Measurements from ENCODE around the gene KSR2.

KSR2 gene

DNA sequence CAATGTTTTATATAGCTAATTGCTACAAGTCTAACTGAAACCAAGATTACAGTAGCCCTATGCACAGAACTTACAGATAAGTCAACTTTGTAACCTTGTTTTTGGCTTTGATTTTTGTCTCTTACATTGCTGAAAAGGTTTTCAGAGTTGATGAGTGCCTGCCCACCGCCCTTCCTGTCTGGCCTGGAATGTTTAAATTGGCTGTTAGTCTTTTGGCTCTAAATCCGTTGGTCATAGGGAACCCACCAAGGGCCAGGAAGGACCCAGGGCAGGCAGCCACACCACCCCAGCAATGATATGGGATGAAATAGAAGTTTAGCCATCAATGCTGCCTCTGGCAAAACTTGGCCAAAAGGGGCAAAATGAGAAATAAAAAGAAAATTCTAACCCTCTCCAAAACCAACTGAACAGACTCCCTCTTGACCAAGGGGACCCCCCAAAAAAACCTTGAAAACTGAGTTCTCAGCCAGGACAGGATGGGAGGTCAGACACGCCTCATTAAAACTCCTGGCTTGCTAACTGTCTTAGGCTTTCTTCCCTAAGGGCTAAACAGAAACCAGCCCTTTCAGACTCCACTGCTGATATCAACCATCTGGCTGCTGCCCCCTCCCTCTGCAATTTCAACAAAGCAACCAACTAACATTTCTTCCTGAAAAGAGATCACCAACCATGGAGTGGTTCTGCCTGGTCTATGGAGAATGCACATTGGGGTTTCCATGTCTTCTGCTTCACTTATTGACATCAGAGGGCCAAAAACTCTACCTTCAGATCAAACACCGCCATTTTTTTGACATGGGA, 365.3 kb downstream of the KSR2 start:
- DNase-seq, result no peak

DNA sequence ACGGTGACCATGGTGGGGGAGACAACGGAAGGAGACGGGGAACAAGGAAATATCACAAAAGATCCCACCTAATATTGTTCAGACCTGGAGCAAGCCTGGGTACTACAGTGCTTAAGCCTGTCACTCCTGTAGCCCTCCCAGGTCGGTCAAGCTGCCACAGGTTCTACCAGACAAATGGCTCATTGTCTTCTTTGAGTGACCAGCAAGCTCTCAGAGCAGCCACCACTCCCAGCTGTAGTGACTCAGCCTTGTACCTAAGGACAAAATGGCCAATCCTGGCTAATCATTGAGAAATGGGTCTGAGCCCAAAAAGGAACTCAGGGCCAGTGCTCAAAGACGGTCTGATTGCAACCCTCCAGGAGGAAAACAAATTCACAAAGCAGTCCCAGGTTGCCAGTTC, 368.9 kb downstream of the KSR2 start:
- DNase-seq, result no peak

DNA sequence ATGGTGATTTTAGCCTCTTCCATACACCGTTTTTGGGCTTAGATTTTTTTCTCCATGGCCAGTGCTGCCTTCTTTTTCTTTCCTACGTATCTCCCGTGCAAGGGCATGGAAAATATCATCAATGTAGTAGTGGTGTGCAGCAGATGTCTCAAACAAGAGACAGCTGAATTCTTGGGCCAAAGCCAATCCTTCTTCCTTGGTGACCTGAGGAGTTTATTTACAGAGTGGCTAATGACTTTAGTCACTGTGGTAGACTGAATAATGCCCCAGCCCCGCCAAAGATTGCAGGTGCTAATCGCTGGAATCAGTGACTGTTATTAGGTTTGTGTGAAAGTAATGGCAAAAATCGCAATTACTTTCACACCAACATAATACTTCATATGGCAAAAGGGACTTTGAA, 371.8 kb downstream of the KSR2 start:
- DNase-seq, result no peak

DNA sequence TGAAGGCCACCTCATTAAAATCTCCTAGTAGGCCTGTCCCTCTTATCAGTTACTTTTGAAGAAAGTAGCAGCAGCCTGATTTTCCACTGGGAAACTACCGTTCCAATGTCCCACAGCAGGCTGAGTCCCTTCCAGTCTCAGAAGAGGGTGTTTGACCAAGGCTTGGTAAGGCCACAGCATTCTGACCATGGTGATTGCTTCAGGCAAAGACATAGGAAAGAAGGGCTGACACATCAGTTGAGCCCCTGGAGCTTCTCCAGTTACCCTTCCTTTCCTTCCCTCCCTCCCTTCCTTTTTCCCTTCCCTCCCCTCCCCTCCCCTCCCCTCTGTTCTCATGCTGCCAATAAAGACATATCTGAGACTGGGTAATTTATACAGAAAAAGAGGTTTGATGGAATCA, 373.0 kb downstream of the KSR2 start:
- no peak for DNase-seq

DNA sequence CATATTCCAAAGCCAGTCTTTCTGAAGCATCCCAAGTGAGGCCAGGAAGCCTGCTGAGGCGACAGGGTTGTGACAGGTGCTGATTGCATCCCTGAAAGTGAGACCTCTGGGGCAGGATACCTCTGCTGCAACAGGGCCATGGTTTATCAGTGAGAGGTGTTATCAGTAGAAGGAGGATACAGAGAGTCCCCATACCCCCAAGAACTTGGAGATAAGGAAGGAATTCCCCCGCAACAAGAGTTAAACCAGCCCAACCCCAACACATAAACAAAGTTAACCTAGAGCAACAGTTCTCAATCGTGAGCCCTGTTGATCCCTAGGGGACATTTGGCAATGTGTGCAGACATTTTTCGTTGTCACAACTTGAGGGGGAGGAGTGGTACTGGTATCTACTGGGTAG, 374.3 kb downstream of the KSR2 start:
- no peak for DNase-seq

DNA sequence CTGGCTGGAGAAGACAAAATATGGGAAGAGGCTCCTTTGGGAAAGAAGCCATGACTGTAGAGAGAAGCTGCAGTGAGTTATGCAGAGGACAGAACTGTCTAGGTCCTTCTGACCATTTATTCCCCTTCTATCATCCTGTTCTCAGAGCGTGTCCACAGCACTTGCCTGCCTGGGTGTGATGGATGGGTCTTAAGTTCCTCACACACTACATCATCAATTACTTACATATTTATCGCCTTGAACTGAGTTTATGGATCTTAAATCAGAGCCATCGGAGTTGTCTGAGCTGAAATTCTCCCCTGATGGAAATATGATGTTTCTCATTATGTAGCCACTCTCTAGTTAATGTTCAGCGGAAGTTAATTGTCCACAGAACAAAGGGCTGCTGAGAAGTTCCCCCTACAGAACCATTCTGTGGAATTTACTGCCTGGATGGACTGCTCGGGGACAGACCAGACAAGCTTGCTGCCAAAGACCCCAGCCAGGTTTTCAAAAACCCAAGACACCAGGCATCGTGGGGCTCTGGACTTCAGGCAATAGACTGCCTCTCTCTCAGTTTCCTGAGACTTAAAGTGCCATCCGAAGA, 374.9 kb downstream of the KSR2 start:
- DNase-seq, result no peak

DNA sequence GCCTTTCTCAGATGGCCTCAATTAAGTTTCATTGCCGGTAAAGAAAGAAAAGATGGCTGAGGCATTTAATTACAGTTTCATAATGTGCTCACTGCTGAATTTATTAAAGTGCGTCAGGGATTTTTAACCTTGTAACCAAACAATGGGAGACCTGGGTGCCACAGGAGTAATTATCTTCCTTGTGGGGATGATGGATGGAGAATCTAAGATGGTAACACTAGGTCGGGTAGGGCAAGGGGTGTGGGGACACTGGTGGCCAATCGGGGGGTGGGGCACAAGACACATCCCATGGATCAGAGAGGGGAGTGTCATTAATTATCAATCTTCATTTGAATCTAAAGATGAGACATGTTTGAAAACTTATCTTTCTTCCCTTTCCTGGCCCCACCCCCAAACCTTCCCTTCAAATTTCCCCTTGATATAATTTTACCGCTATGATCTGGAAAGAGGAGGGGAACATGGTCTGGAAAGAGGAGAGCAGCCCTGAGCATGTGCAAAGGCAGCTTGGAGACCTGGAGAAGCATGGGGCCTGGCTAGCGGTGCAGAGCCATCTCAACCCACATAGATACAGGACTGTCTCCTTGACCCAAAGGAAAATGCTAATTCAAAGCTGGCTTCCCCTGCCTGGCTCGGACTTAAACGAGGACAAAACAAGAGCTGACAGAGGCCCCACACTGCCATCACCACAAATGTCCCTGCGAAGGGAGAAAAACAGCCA, 376.0 kb downstream of the KSR2 start:
- no peak for DNase-seq

DNA sequence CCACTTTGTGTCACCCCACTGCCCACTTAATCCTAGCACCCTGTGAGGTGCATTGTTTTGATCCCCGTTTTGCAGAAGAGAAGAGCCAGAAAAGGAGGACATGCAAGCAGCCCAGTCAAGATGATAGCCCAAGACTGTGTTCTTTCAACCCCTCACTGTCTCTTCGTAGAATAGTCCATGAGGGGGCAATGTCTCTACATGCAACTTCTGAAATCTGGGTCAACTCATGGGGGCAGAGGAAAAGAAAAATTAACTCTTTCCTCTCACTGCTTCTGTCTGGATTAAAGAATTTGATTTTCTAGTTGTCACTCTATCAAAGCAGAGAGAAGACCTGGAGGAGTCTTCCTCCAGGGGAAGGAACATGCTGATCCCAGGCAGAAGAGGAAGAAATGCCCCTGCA, 377.8 kb downstream of the KSR2 start:
- DNase-seq, result no peak

DNA sequence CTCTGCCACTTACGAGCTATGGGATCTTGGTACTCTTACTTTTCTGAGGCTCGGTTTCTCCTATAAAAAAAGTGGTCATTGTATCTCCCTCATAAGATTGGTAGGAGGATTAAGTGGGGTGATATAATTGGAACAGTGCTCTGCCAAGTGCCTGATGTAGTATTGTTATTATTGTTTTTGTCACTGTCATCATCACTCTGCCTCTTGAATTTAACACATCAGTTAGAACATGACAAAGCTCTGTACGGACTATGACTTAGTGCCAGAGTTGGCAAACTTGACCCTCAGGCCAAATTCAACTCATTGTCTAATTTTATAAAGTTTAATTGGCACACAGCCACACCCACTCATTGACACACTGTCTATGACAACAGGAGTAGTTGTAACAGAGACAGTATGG, 378.4 kb downstream of the KSR2 start:
- no peak for DNase-seq

DNA sequence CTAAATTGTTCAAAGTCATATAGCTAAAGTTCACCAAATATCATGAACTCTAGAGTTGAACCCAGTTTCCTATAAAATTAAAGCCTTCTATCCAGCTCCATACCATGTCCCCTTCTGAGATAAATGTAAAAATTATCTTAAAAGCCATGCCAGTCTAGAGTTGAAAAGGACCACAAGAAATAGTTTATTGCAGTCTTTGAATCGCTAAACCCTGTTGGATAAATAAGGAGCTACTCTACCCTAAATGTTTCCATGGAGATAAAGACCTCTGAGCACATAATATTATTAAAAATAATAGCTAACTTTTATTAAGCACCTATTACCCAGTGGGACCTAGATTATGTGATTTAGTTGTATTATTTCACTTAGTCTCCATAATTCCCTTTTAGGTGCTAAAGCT, 379.8 kb downstream of the KSR2 start:
- no peak for DNase-seq

DNA sequence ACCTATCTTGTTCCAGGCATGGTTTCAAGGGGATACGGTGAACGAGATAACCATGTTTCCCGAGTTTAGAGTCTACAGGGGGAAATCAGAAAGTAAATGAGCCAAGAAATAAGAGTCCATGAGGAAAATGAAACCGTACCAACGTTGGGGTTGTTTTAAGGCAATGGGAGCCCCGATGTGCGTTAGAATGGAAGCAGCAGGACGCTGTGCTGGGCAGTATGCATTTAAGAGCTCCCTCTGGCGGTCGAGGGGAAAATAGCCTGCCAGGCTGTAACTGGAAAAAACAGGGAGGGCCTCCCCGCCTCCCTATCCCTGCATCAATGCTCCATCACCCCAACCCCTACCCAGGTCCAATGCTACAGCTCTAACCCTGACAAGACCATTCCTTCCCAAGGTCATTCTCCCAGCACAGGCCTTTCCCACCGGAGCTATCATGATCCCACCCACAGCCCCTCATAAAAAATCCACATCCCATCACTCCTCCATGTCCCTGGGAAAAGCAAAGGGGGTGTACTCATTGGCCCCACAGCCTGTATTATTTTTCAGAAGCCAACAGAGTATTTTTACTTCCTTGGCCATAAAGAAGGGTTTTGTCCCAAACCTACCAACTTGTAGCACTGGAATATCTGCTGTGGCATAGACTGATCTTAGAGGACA, 381.0 kb downstream of the KSR2 start:
- peak; percentile 34 for DNase-seq

DNA sequence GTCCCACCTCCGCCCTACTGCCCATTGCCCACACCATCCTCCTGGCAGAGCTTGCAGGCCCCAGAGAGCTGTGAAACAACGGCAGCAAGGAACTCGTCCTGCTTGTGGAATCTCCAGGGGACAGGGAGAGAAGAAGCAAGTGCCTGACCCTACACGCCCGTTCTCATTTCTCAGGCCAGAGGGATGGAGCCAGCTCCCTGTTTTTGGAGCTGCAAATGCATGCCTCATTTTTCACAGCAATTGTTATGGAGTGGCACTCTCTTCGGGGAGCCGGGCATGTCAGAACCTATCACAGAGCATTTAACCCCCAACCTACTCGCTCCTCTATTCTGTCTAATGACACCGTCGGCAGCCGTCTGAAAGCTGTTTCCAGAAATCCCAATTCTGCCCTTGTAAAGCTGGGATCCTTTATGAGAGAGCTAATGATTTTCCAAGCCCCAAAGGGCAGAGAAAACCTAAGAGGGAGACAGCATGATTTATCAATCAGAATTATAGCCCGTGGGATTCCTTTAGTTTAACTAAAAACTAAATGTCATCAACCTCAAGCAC, 385.0 kb downstream of the KSR2 start:
- no peak for DNase-seq

DNA sequence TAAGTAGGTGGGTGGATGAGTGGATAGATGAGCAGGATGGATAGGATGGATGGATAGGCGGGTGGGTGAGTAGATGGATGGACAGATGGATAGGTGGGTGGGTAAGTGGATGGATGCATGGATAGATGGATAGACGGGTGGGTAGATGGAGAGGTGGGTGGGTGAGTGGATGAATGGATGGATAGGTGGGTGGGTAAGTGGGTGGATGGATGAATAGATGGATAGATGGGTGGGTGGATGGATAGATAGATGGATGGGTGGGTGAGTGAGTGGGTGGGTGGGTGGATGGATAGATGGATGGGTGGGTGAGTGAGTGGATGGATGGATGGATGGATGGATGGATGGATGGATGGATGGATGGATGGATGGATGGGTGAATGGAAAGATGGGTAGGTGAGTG, 385.7 kb downstream of the KSR2 start:
- DNase-seq, result no peak

DNA sequence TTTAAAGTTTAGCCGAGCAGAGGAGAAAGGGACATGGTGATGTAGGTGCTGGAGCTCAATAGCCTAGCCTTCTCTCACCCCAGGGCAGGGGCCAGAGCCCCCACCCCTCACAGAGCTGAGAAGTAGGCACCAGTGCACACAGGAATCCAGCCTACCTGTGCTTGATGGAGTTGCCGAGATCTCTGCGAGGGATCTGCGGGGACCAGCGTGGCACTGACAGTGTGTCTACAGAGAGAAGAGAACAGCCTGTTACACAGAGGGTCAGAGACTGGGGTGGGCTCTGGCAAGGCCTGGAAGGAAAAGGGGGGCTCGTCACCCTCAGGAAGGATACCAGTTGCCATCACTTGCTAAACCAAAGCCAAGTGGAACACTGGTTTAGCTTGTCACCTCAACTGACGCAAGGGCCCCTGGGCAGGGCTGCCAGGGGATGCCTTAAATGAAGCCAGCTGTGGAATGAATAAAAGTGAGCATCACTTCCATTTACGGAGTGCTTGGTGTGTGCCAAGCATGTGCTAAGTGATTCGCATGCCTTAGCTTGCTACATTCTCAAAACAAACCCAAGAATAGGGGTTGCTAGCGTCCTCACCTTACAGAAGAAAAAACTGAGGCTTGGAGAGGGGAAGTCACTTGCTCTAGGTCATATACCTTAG, 386.5 kb downstream of the KSR2 start:
- DNase-seq, result peak; percentile 39

DNA sequence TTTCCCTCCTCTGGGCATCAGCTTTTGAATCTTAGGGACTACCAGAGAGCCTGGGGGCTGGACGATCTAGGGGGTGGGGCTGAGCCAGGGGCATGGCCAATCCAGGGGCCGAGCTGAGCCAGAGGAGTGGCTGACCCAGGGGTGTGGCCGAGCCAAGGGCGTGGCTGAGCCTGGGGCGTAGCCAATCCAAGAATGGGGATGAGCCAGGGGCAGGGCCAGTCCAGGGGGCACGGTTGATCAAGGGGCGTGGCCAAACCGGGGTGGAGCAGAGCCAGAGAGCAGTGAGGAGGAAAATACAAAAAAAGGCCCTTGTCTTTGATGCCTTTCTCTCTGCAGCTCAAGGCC, 388.1 kb downstream of the KSR2 start:
- DNase-seq, result peak; percentile 63

DNA sequence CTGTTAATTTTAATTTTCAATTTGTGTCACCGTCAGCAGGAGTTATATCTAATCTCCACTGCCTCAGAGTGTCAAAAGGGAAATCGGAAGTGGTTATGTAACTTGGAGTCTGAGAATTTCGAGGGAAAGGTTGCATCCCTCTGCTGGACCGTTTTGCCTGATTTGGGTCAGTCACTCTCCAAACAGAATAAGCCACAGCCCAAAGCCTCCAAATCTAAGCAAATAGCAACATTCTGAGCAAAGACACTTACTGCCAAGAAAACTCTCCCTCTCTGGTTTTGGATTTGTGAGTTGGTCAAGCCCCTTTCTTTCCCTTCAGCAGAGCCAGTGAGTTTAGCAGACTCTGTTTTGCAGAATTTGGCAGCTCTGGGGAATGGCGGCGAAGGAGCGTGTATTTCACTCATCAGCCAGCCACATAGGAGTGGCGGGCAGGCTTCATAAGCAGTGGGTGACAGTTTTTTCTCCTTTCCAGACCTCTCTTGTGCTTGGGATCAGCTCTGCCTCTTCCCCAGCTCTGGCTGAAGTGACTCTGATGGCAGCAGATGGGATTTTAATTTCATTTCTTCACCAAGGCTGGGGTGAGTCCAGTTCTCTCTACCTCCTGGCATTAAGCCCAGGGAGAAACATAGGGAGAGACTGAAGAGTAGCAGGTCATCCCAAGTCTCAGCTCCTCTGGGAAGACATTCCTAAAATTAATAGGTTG, 388.6 kb downstream of the KSR2 start:
- DNase-seq, result peak; percentile 37

DNA sequence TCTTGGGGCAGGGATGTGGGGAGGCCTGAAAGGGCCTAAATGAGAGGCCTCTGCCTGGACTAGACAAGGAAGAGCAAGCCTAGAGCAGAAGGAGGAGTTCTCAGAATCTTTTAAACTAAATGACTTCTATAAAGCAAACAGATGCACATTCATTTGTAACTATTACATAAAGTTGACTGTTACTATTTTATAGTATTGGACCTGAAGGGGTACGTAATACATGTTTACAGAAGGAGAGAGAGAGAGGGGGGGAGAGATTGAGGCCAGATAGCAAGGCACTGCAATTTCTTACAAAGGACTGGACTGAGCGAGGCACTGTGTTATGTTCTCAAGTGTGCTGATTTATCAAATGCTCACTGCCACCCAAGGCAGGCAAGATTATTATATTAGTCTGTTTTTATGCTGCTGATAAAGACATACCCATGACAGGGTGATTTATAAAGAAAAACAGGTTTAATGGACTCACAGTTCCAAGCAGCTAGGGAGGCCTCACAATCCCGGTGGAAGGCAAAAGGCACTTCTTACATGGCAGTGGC, 391.6 kb downstream of the KSR2 start:
- no peak for DNase-seq

DNA sequence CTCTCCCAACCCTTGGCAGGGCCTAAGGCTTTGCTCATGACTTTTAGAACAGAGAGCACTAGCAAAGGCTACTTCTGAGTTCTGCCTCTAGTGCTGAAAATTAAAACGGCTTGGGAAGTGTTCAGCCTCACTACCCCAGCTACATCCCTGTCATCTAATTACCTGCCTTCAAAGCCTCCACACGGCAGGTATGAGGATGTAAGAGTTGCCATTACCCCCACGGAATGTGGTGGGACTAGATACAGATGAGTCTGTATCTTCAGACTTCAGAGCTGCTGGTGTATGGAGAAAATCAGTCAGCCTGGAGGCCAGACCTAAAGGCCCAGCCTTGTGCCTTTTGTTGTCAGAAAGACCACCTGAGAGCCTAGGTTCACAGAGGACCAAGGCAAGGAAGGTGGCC, 392.7 kb downstream of the KSR2 start:
- DNase-seq, result no peak

DNA sequence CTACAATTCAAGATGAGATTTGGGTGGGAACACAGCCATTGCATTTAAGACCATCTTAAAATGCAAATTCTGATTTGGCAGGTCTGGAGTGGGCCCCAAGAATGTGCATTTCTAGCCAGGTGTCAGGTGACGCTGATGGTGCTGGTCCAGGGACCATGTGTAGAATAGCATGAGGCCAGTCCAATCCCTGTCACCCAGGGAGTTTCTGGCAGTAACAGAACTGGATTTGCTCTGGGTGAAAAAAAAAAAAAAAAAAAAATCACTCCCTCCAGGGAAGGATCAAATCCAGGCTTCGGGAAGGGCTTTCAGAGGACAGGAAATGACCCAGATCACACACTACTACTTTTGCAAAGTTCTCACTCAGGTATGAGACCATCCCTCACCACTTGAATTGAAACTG, 394.1 kb downstream of the KSR2 start:
- DNase-seq, result no peak

DNA sequence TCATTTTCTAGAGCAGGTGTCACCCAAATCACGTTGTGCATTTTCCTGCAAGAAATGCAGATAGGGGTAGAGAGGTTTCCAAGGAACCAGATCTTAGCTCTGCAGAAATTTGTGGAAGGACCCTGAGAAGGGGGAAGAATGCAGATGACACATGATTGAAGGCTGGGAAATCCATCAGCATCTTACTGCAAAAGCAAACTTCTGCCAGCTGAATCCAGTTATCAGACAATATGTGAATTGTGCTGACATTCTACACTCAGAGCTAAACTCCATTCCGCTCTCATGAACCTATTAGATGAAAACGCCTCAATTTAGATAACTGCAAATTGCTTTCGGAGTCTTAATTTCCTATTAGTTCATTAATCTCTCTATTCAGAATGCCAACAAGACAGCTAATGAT, 396.0 kb downstream of the KSR2 start:
- no peak for DNase-seq

DNA sequence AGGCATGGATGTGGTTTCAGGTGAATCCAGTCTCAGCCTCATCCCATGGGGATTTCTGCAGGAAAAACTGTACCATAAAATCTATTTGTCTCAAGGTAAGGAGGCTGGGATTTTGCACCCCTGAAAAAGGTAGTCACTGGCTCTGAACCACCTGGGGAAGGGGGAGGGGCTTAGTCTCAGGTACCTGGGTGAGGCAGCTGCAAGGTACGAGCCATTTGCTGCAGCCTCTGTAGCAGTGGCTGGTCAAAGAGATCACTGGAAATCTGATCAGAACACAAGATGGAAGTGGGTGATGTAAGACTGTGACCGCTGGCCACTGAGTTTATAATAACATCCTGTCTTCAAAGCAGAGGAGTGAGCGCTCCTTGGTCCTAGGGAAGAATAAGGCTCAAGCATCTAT, 397.5 kb downstream of the KSR2 start:
- no peak for DNase-seq

DNA sequence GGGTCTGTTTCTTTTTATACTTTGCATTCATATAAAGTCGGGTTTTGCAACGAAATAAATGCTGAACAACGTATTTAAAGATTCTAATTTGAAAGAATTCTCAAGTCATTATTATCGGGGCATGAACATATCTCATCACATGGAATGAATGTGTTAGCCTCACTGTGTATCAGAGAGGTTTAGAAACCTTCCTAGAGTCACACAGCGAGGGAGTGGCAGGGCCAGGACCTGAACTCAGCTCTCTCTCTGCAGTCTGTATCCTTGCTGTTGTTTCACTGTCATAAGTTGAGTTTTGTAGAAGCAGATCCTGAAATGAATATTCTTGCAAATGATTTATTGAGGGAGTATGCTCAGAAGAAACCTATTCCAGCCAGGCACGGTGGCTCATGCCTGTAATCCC, 398.2 kb downstream of the KSR2 start:
- no peak for DNase-seq
